ENCODE results near the gene SRSF5. TPM values are rescaled to one million over a fixed set of nuclear protein-coding genes. Genes with fewer than 3 reads are reported as not detected.

SRSF5 gene
- total RNA-seq, 1 experiment from 2014 or later: 389 TPM

GRCh38 chr14:69756298-69756697 lies 10.6 kb upstream of the SRSF5 start:
- Histone ChIP-seq H3K79me2 (ENCODE audit: insufficient read depth, low read length) (no peaks in the 10 kb centered on the region), H4K20me1 (ENCODE audit: control insufficient read depth, insufficient read depth, insufficient read length) (no peaks in the 10 kb centered on the region), H3K4ac (ENCODE audit: low read depth, low read length) (no peak overlapping the region), H3K9ac (ENCODE audit: extremely low read depth, insufficient read length, low read length) (no peak overlapping the region), H3K79me1 (ENCODE audit: insufficient read depth, low read depth, low read length, poor library complexity, severe bottlenecking) (no peaks in the 10 kb centered on the region), H4K91ac (ENCODE audit: insufficient read length, low read depth, low read length) (no peak overlapping the region), H3K23ac (ENCODE audit: insufficient read length, low read depth, low read length) (no peak overlapping the region), H3K4me1 (ENCODE audit: insufficient read depth, low read length) (no peaks in the 10 kb centered on the region; the same call in 1 of the 2 replicates), H2BK120ac (ENCODE audit: low read depth, low read length, poor library complexity, severe bottlenecking) (no peak overlapping the region), H2AK5ac (ENCODE audit: insufficient read length, low read length) (no peak overlapping the region), H2AFZ (ENCODE audit: low read length) (no peak overlapping the region), H3K27me3 (ENCODE audit: insufficient read depth, low read length) (no peaks in the 10 kb centered on the region), H2BK20ac (ENCODE audit: low read depth, low read length, poor library complexity, severe bottlenecking) (no peak overlapping the region), H2BK12ac (ENCODE audit: insufficient read length, low read depth, low read length) (no peak overlapping the region), H2BK5ac (ENCODE audit: insufficient read length, low read length) (no peak overlapping the region), H3K14ac (ENCODE audit: insufficient read depth, low read length) (no peak overlapping the region), H2BK15ac (ENCODE audit: low read depth, low read length) (no peak overlapping the region), H3K27ac (ENCODE audit: insufficient read length, low read depth, low read length) (no peak overlapping the region), H4K5ac (ENCODE audit: insufficient read length, low read depth, low read length) (no peak overlapping the region), H3K56ac (ENCODE audit: insufficient read length, low read depth, low read length) (no peak overlapping the region), H4K8ac (replicated peaks; ENCODE audit: insufficient read length, low read depth, low read length) (no peak overlapping the region), H3K4me2 (ENCODE audit: insufficient read depth, insufficient read length, low read length) (no peak overlapping the region), H3T11ph (ENCODE audit: low read length) (no peak overlapping the region), H3K9me3 (ENCODE audit: control insufficient read depth, low read depth, low read length) (no peaks in the 10 kb centered on the region), H3K23me2 (ENCODE audit: insufficient read length, low read depth, low read length, poor library complexity, severe bottlenecking) (no peaks in the 10 kb centered on the region), H3K18ac (ENCODE audit: insufficient read length, low read depth, low read length) (no peak overlapping the region)
- H3K4me3 Mint-ChIP-seq: no peak overlapping the region
- DNase-seq: no peak
- TF ChIP-seq CTCF (conservative IDR thresholded peaks at IDR 0.05): no peak
- no peak overlapping the region for H3K27ac Mint-ChIP-seq
- peaks cover 15 to 16% of the 10 kb centered on the region in 2 experiments for H3K4me1 Mint-ChIP-seq
- H3K27me3 Mint-ChIP-seq (ENCODE audit: low read depth): peaks cover 3% of the 10 kb centered on the region; the same call in 1 of the 2 replicates
- no peaks in the 10 kb centered on the region; a peak in 1 of 5 replicates for H3K9me3 Mint-ChIP-seq
- H3K36me3 Mint-ChIP-seq (ENCODE audit: insufficient read depth in 1 of 3, low read depth in 3 of 3): no peaks in the 10 kb centered on the region
- WGBS (ENCODE audit: extremely low coverage, insufficient read length, low lambda C conversion rate): no CpG with 5 or more reads among the region's 3 CpGs
